HG02973 (cell line): ENCODE results near the gene CDCA3.

Experiments
- ATAC-seq: cut with Tn5 transposase; IDR thresholded peaks from one replicate; pipeline ENCODE4 v1.9.1; 2021; ENCODE audit warnings: moderate library complexity; ENCODE audit not compliant: unreplicated experiment

CDCA3 gene

DNA sequence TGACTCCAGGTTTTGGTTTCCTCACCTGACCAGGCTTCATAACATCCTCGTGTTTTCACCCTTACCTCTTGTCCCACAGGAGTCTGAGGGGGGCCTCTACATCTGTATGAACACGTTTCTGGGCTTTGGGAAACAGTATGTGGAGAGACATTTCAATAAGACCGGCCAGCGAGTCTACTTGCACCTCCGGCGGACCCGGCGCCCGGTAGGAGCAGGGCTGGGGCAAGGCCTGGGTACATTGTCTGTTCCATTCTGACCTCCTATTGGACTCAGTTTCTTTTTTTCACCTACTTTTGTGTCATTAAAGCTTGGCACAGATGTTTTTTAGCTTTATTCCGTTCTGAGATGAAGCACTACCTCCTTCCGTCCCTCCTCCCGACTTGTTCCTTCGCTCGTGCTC lies 4.2 kb upstream of the CDCA3 start:
- ATAC-seq: no peak

DNA sequence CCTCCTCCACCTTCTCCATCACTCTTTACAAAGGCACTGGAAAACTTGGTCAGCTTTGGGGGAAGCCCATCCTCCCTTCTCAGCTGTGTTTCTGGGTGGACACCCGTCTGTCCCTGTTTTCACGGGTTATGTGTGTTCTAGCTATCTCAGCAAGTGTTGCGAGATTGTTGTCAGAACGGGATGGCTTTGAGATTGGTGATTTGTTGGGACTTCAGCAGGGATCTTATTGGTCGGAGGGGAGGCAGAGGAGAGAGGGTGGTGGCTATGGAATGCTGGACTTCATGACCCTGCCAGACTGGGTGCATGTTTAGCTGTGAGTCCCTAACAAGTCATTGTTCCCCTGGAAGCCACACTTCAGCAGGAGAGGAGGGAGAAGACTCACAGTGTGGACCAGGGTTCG lies 3.0 kb upstream of the CDCA3 start:
- ATAC-seq: no peak

DNA sequence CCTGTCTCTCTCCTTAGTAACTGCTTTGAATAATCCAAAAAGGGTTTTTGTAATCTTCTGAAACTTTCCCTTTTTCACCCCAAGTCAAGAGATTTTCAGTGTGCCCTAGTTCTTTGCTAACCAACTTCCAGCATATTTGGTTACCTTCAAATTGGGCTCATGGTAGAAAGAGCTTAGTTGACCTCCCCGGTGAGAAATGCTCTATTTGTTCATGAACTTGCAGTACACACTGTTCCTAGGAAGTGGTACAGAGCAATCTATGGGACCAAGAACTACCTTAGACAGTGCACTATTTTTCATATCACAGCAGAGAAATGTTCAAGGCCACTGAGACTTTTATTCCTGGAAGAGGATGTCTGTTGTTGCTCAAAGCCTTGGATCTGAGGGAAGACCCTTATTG lies 2.5 kb upstream of the CDCA3 start:
- ATAC-seq: no peak

DNA sequence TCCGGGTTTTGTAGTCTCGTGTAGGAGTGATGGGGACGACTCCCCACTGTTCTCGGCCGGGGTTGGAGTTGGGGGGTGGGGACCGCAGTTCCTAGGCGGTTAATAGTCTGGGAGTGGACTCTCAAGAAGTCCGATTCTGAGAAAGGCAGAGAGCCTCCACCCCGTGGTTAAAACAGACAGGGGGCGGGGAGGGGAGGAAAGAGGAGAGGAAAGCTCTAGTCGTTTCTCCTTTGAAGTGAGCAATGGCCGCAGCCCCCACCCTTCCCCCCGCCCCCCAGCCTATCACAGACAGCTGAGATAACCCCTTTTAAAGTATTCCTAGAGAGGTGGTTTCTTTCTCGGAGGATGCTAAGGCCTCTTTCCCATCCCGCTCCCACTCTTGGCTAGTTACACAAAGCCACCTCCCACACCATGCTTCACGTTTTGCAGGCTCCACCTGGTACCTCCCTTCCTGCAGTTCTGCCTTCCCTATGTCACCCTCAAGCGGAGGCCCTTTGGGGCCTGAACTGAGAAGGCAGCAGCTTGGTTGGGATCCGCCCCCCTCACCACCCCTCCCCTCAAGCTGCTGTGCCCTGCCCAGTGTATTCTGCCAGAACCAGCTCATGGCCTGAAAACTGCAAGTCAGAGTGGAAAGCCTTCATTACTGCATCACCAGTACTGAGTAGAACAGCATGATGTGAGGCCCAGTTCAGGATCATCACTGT lies 1.7 kb upstream of the CDCA3 start:
- ATAC-seq: no peak

DNA sequence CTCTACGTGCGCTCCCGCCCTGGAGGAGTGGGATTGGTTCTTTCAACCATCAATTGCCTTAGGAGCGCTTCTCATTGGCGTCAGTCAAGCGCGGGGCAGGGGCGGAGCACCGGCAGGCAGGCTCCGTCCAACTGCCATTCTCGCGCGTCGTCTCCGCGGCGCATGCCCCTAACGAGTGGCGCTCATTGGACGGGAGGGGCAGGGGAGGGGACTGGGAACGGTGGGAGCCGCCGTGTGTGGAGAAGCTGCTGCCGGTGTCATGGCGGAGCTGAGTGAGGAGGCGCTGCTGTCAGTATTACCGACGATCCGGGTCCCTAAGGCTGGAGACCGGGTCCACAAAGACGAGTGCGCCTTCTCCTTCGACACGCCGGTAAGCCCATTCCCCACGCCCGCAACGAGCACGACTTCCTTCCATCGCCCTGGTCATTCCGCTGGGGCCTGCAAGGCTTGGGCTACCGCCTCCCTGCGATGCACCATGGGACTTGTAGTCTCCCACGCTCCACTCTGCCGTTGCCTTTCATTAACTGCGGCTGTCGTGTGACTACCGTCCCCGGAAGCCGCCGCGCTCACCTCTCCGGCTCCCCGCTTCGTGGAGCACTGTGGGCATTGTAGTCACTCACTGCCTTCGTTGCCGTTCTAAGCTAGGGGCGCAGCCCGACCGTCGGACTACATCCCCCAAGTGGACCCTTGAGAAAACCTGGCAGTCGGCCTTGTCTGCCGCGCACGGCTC lies 1.0 kb upstream of the CDCA3 start, which contains the start of gene USP5:
Gene USP5 (plus strand): TSS at position 230 of the 730 bp plus-strand sequence. CDS start 30 bp downstream, at position 260.
- ATAC-seq: peak; percentile 65

DNA sequence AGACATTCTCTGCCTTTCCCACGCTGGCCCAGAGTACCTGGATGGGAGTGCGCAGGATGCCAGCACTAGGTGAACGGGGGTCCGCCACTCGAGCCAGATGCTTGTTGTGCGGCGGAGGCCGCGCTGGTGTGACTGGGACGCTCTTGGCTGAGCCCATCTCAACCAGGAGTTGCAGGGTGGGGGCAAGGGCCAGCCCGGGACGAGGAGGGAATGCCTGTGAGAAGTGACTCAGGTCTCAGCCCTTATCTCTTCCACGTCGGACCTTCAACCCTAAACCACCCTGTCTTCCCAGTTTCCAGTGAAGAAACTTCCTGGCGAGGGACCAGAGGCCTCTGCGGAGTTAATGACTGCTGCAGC lies 312 bp downstream of the CDCA3 start:
- no peak for ATAC-seq

DNA sequence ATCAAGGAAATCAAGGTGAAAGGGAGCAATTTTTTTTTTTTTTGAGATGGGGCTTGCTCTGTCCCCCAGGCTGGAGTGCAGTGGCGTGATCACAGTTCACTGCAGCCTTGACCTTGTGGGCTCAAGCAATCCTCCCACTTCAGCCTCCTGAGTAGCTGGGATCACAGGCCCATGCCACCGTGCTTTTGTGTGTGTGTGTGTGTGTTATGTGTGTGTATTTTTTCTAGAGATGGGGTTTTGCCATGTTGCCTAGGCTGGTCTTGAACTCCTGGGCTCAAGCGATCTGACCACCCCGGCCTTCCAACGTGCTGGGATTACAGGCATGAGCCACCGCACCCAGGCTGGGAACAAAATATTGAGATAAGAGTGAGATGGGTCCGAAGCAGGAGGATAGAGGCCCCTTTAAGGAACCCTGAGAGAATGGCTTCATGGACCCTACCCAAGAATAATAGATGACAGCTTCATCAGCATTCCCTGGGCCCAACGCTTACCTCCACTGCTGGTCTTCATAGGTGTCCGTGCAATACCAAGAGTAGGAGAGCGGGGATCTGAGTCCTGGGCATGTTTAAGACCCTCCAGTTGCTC lies 1.0 kb downstream of the CDCA3 start:
- ATAC-seq: no peak

DNA sequence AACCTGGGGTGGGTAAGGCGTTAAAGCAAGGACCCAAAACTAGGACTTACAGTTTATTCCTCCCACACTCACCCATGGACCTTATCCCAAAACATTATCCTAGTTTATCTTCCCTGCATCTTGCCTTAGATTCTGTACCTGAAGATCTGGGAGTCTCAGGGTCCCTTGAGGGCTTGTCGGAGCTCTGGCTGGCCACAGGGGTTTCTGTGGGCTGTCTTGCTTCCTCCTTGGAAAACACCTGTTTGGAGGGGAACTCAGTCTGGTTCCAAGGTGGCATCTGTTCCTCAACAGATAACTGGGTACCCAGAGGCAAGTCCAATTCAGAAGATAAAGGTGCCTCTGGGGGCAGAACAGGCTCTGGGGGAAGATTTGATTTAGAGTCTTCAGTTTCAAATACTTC lies 1.7 kb downstream of the CDCA3 start:
- ATAC-seq: no peak

DNA sequence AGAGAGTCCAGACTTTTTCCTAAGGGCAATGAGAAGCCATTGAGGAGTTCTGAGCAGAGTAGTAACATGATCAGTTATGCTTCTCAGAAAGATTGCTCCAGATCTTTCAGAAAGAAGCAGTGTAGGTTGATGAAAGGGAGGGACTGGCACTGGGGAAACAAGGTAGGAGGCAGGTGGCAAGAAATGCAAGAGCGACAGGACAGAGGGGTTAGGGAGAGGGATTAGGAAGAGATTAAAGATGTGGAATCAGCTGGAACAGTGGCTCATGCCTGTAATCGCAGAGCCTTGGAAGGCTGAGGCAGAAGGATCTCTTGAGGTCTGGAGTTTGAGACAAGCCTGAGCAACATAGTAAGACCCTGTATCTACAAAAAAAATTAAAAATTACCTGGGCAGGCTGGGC lies 3.4 kb downstream of the CDCA3 start:
- no peak for ATAC-seq

DNA sequence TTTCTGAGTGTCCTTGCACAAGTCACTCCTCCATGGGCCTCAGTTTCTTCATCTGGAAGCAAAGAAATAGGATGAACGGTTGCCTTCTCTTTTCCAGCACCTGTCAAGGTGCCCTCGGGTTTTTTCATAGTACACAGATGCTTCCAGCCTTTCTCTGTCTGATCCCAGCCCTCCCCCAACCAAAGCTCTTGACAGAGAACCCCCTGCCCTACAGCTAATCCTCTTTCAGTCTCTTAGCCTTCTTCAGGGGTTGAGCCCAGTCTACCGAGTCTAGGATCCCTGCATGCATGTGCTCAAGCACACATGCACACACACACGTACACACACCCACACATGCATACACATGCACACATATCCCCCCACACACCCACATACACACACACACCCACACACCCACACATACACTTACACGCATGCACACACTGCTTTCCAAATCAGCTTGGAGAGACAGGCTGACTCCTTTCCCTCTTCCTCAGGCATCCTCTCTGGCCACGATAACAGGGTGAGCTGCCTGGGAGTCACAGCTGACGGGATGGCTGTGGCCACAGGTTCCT lies 4.7 kb downstream of the CDCA3 start:
- ATAC-seq: no peak

DNA sequence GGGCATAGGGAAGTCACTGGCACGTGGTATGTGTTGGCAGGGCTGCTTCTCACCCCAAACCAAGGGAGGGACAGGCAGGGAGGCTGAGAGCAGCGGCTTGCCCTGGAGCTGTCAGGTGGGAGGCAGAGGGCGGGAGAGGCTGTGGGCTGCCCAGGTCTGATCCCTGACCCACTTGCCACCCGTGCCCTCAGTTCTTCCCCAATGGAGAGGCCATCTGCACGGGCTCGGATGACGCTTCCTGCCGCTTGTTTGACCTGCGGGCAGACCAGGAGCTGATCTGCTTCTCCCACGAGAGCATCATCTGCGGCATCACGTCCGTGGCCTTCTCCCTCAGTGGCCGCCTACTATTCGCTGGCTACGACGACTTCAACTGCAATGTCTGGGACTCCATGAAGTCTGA lies 5.7 kb downstream of the CDCA3 start:
- ATAC-seq: no peak

DNA sequence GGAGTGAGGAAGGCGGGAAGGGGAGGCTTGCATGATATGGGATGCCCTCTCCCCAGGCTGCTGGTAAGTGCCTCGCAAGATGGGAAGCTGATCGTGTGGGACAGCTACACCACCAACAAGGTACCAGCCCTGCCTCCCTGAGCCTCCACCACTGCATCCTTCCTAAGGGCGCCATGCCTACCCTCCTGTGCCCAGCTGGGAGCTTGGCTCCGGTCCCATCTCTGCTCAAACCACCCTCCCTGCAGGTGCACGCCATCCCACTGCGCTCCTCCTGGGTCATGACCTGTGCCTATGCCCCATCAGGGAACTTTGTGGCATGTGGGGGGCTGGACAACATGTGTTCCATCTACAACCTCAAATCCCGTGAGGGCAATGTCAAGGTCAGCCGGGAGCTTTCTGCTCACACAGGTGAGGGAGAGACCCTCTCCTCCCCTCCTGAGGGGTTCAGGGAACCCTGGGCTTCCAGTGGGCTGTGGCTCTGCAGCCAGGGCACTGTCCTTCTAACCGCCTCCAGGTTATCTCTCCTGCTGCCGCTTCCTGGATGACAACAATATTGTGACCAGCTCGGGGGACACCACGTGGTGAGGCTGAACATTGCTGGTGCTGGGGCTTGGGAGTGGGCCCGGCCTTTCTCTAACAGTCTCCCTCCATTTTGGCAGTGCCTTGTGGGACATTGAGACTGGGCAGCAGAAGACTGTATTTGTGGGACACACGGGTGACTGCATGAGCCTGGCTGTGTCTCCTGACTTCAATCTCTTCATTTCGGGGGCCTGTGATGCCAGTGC lies 7.8 kb downstream of the CDCA3 start:
- no peak for ATAC-seq

DNA sequence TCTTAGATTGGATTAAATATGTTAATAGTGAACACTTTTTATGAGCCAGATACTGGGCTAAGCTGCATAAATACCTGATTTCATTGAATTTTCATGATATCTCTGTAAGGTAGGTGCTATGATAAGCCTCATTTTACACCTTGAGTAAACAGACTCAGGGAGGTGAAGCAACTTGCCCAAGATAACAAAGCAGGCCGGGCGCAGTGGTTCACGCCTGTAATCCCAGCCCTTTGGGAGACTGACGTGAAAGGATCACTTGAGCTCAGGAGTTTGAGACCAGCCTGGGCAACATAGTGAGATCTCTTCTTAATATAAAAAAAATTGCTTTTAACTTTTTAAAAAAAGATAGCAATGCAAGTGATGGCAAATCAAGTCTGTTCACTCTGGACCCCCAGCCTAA lies 9.0 kb downstream of the CDCA3 start:
- no peak for ATAC-seq

DNA sequence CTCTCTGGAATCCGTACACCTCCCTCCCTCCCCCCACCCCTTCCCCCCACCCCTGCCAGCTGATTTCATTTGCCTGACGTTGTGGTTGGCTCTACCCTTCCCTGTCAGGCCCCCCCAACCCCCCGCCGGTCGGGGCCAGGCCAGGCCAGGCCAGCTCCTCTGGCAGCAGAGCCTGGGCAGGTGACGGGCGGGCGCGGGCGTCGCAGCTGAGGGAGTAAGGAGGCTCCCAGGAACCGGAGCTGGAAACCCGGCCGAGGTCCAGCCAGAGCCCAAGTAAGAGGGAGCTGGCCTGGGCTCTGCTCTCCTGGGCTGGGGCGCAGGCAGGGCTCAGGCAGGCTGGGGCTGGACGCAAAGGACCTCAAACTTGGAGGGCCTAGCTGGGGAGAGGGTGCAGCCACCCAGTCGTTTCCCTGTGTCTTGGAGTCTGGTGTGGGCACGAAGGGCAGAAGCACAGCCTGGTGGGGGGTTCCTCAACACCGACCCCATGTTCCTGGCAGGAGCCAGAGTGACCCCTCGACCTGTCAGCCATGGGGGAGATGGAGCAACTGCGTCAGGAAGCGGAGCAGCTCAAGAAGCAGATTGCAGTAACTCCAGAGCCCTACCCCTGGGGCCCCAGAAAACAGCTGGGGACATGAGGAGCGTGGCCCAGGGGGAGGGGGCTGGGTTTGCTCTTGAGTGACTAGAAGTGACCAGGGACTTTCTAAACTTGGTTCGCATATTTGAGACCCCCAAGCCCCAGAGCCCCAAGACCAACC lies 10.1 kb downstream of the CDCA3 start, which contains the start of gene GNB3:
Gene GNB3 (plus strand): TSS at position 165 of the 755 bp plus-strand sequence. CDS start 363 bp downstream, at position 528.
- ATAC-seq: no peak

DNA sequence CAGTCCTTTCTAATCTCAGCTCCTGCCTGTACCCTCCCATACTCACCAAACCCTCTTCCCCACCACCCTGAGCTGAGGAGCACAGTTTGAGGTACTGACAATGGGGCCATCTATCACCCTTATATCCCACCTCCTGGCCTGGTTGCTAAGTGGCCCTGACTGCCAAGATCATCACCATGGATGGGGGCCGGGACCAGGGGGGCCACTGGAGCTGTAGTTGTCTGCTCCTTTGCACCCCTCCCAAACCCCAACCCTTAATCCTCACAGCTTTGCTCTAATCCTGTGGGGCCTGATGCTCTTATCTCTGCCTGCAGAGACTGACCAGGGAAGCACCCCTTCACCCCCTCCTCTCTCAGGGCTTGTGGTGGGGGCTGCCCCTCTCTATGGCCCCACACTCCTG lies 10.8 kb downstream of the CDCA3 start:
- no peak for ATAC-seq

DNA sequence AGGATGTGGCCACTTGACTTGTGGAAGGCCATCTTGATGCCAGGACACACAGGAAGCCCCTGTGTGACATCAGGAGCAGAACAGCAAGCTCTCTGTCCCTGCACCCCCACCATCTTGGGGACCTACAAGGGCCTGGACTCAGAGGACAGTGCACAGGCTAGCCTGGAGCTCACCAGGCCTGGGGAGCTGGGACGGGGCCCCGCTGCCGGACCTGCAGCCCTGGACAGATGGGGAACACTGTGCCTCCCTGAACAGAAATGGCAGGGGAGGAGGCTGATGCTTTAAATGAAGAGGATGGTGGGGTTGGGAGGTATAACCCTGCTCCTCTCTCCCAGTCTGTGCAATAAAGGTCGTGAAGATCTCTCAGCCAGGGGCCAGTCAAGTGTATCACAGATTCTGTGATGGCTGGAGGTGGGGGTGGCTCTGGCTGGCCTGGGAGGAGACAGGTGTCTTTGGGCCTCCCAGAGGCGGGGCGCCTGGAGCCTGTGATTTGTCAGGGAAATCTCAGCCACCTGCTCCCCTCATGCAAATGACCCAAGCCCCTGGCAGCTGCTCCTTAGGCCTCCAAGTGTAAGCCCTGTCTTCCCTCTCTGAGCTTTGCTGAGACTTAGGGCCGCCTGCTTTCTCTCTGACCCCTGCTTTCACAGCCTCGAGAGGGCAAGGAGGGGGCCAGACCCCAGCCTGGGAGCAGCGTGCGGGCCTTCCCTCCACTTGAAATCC lies 11.4 kb downstream of the CDCA3 start:
- no peak for ATAC-seq

DNA sequence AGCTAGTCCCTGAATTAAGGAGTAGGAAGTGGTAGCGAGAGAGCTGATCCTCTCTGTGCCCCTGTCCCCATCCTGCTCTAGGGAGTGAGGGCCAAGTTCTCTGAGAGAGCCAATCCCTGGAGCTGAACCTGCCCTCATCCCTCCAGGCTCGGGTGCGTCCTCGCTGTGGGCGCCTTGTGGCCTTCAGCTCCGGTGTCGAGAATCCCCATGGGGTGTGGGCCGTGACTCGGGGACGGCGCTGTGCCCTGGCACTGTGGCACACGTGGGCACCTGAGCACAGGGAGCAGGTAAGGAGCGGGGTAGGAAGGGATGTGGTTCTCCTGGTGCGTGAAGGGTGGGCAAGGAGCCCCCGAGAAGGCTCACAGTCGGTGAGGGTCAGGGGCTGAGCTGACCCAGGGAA lies 12.2 kb downstream of the CDCA3 start:
- ATAC-seq: no peak

DNA sequence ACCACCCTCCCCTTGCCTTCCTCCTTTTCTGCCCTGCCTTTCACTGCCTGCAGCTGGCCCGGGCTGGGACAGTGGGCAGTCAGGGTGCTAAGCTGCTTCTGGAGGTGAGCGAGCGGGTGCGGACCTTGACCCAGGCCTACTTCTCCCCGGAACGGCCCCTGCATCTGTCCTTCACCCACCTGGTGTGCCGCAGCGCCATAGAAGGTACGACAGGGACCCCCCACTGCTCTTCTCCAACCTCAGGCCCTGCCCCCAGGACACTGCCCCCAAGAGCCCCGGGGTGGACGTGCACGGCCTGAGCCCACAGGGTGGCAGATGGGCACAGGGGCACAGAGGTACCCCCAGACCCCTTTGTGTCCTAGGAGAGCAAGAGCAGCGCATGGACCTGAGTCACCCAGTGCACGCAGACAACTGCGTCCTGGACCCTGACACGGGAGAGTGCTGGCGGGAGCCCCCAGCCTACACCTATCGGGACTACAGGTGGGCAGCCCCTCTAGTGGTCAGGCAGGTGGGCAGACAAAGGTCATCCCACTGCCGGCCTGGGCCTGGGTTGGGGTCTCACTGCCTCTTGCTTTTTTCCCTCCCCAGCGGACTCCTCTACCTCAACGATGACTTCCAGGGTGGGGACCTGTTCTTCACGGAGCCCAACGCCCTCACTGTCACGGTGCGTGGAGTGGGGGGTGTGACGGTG lies 13.6 kb downstream of the CDCA3 start:
- no peak for ATAC-seq

DNA sequence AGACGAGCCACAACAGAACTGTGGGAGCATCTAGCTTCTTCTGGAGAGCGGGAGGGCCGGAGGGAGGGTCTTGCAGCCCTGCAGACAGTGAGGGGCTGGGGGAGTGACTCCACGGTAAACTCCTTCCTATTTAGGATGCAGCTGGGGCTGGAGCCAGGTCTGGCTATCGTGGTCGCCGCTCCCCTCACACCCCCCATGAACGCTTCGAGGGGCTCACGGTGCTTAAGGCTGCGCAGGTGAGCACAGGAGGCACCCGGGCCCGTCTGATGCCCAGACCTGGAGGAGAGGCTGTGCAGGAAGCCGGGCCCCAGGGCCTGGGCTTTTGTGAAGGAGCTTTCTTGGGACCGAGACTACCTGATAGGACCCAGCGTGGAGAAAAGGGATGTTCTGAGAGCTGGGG lies 14.2 kb downstream of the CDCA3 start:
- no peak for ATAC-seq
